PC-9 (cell line): ENCODE results near the gene NSL1.

Experiments used
- CTCF ChIP-seq: fragments of 200-600 bp; sonication (generic); conservative IDR thresholded peaks from 2 replicates; pipeline ENCODE4 v1.6.1; 2017; ENCODE audit warnings: mixed run types, antibody characterized with exemption, mild to moderate bottlenecking, moderate library complexity
- EZH2 ChIP-seq: fragments of 200-600 bp; sonication (generic); IDR thresholded peaks from 2 replicates; pipeline ENCODE4 v1.8.0; 2017; ENCODE audit warnings: antibody characterized with exemption, low read depth

- TF ChIP-seq CTCF (no peak), EZH2 (no peak)
Observed at GRCh38 chr1:212745303-212745702, 46.3 kb downstream of the NSL1 start.
